Left forelimb (tissue), 1 donor: Measurements from ENCODE around the gene PLEKHA7.
"Not testable (repeated sequence)": the region's sequence is repeated elsewhere in the genome, so short reads cannot be mapped to it uniquely, and the experiment has no call there.

Experiments used
- DNase-seq: peaks from one replicate; pipeline ENCODE4 v3.0.0-alpha.2; 2018; ENCODE audit warnings: low spot score

The PLEKHA7 gene

DNA sequence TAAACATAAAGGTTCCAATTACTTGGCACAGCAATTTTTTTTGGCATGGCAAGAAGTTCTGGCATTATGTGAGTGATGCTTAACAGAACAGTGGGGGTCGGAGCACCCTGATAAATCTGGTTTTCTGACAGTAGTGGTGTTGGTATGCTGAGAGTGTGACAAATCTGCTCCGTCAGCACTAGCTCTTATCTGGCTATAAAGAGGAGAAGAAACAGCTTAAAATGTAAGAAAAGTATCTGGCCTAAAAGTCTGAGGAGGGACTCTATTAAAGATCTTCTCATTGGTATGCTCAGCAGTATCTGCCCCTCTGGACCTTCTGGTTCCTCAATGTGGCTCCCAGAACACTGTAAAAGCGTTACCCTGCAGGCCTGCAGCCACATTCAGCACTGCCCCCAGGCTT, 137.4 kb downstream of the PLEKHA7 start:
- DNase-seq, result no peak

DNA sequence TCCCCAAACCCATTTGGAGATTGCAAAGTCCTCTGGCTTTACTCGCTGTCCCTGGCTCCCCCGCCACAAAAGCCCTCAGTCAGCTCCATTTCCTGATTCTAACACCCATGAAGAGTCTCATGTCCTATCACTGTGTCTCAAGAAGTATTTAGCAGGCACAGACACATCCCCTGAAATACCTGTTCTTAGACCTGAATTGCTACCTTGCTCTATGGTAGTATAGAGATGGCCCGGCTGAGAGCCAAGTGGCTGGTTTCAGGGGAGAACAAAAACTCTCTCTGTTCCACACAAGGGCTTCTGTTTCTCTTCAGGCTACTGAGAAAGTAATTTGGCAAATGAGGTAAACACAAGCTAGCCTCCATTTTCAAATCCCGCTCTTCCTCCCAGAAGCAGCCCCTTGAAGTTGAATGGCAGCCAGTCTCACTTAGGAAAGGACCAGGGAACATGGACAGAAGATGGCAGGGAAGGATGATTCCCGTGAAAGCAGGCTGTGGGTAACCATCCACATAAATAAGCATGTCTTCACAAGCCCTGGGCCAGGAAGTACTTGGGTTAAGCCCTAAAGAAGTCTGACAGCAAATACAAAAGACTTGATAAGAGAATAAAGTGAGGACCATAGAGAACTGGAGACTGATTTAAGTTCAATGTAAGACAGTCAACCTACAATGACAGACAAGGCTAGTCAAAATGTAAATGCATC, 138.0 kb downstream of the PLEKHA7 start:
- DNase-seq, result no peak

GRCh38 chr11:16874275-16874975, 139.8 kb downstream of the PLEKHA7 start:
- DNase-seq, result no peak

GRCh38 chr11:16873289-16873688, 140.9 kb downstream of the PLEKHA7 start:
- DNase-seq, result no peak

- DNase-seq, result no peak
Measured at GRCh38 chr11:16871368-16871767, 142.8 kb downstream of the PLEKHA7 start.

GRCh38 chr11:16867097-16867496, 147.1 kb downstream of the PLEKHA7 start:
- DNase-seq, result no peak

DNA sequence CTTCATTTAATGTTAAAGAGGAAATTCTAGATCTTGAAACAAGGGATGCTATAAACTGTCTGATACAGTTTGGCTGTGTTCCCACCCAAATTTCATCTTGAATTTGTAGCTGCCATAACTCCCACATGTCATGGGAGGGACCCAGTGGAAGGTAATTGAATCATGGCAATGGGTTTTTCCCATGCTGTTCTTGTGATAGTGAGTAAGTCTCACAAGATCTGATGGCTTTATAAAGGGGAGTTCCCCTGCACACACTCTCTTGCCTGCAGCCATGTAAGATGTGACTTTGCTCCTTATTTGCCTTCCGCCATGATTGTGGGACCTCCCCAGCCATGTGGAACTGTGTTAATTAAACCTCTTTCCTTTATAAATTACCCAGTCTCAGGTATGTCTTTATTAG, 149.8 kb downstream of the PLEKHA7 start:
- not testable (repeated sequence) for DNase-seq

GRCh38 chr11:16863389-16863788, 150.8 kb downstream of the PLEKHA7 start:
- no peak for DNase-seq

DNA sequence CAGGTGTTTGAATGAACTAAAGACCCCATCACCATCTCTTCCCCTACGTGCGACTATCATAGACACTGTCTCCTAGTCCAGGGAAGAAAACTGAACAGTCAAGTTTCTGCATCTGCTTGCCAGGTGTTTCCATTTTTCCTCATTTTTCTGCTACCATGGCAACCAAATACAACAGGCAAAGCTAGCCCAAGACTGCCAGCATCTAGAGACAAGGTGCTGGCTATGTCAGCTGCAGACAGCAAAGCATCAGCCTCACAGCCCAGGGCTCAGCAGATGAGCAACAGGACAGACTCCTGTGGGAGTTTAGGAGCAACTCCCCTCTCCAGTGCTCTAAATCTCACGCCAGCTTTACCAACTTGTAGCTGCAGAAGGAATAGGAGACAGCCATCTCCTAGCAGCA, 151.5 kb downstream of the PLEKHA7 start:
- no peak for DNase-seq

DNA sequence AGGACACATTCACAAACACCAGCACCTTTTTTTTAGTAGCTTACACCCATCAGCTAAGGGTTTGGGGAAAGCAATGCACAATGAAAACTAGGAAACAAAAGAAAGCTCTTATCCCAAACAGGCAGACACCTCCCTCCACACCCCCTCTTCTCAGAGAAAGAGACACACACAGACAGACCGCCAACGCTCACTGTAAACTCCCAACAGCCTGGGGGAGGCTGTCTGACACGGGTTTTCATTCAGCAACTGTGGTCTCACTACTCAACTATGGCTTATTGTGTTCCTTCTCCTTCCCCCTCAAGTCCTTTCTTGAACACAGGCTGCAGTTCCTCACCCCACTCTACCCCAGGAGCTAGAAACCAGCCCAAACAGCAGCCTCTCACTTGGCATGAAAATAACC, 152.4 kb downstream of the PLEKHA7 start:
- no peak for DNase-seq

GRCh38 chr11:16860617-16861016, 153.6 kb downstream of the PLEKHA7 start:
- no peak for DNase-seq

DNA sequence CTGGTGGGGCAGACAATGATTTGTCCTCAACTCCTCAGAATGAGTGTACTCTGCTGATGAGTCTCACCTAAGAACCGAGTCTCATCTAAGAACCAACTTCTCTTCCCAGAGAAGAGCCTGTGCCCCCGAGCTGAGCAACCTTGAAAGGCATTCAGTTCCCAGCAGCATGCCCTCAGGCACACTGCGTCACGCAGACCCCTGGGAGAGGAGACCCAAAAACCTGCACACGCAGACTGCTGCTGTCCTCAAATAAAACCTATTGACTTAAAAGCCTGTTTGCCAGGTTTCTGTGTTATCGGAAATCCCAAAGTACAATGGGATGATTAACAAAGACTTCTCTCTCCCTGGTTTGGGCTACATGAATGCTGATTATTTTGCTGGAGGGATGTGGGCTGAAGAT, 154.6 kb downstream of the PLEKHA7 start:
- DNase-seq, result no peak

GRCh38 chr11:16857186-16857585, 157.0 kb downstream of the PLEKHA7 start:
- no peak for DNase-seq

GRCh38 chr11:16856022-16856471, 158.2 kb downstream of the PLEKHA7 start:
- DNase-seq, result no peak

DNA sequence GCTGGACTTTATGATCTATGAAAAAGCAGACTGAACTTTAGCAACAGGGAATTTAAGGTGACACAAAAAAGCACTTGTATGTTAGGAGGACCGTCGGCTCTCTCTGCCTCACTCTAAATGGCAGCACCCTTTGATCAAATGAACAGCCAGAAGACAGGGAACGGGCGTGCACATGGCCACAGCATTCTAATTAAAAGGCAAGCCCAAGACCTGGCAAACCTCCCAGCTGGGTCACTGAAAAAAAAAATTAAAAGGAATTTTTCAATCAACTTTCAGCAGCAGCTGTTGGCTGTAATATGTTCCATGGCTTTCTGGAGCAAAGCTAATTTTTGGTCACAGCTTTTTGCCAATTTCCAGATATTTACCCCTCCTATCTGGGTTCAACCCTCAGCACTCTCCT, 159.2 kb downstream of the PLEKHA7 start:
- DNase-seq, result no peak

GRCh38 chr11:16853859-16854258, 160.4 kb downstream of the PLEKHA7 start:
- DNase-seq, result no peak

DNA sequence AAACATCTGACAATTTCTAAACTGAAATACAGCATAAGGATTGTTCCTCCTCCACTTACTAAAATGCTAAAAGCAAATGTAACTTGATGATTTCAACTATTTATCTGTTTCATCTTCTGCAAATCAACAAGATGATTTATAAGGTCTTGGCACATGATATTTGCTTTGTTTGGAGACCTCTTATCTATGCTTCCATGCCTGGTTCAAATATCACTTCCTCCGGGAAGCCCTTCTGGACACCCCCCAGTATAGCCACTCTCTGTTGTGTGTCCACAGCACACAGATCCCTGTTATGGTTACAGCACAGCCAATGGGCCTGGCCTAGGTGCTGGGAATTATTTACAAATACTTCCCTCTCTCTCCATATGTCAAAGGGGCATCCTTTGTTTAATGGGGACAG, 160.9 kb downstream of the PLEKHA7 start:
- DNase-seq, result no peak

GRCh38 chr11:16846305-16846704, 167.9 kb downstream of the PLEKHA7 start:
- no peak for DNase-seq

DNA sequence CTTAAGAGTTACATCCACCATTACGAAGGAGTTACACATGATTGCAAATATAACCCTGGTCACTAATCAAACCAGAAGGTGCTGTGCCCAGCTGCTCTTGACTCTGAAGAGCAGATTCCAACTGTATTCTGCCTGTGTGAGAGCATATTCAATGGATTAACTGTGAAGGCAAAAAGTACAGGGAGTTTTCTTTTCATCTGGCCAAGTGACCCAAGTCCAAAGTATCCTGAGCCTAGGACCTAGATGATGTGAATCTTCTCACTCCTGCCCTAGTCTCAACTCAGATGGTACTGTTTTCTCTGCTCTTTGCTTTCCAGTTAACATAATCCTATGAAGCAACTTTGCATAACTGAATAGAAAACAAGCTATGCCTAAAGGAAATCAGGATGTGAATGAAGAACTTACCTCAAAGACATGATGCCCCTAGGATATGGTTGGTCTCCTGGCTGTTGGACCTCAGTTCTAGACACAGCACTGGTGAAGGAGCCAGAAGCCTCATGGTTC, 169.9 kb downstream of the PLEKHA7 start:
- DNase-seq, result no peak

- no peak for DNase-seq
Measured at GRCh38 chr11:16843294-16843693, 170.9 kb downstream of the PLEKHA7 start.

DNA sequence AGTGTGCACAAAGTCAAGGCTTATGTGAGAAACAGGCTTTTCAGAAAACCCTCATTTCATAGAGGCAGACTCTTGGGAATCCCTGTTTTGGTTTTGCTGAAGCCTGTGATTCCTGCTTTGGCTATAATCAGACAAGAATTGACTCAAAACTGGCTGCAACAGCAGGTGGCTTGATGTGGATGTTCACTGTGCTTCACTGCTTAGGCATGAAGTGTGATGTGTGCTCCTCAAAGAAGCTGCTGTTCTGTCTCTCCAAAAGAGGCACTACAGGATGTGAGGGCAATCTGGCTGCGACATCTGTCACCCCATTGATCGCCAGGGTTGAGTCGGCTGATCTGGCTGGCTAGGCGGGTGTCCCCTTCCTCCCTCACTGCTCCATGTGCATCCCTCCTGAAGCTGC, 172.2 kb downstream of the PLEKHA7 start:
- no peak for DNase-seq

DNA sequence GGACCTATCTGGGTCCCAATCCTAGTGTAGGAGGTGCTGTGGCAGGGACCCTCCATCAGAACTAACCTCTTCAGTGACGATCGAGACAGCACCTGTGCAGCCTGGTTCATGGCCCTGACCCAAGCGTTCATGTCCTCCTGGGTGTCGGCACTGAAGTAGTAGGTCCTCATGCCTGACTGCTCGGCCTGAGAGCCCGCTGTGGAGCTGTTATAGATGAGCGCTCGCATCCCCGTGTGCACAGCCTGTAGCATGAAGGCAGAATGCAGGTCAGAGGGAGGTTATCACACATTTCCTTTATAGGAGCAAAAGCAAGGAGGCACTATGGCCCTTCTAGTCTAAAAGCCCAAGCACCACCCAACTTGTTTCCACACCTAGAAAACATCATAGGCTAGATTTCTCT, 172.7 kb downstream of the PLEKHA7 start:
- no peak for DNase-seq

GRCh38 chr11:16840951-16841350, 173.3 kb downstream of the PLEKHA7 start:
- no peak for DNase-seq

- no peak for DNase-seq
Measured at GRCh38 chr11:16839821-16840220, 174.4 kb downstream of the PLEKHA7 start.
